ENCODE measurements around the gene DUOXA1.

DNA sequence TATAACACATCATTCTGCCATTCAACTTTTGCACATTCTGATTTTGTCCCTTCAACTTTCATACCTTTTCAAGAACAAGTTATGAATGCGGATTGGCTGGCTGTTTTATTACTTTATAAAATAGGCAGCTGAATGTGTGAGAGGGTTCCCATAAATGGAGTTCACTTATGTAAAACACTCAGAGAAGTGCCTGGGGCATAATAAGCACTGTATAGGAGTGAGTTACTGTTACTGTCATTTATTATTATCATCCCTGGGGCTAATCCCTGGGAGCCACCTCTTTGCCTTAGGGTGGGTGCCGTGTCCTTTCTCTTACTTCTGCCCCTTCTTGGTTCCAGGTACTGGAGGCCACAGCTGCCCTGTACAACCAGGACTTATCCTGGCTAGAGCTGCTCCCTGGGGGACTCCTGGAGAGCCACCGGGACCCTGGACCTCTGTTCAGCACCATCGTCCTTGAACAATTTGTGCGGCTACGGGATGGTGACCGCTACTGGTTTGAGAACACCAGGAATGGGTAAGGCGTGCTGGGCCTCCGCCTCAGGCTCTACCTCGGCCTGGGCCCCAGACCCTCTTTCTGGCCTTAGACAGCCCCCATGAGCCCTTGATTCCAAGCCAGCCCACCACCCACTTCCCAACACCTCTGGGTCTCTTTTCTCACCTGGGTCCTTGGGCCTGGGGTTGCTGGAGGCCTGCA is 11.0 kb upstream of the DUOXA1 start:
- TF ChIP-seq, protein P1, sequence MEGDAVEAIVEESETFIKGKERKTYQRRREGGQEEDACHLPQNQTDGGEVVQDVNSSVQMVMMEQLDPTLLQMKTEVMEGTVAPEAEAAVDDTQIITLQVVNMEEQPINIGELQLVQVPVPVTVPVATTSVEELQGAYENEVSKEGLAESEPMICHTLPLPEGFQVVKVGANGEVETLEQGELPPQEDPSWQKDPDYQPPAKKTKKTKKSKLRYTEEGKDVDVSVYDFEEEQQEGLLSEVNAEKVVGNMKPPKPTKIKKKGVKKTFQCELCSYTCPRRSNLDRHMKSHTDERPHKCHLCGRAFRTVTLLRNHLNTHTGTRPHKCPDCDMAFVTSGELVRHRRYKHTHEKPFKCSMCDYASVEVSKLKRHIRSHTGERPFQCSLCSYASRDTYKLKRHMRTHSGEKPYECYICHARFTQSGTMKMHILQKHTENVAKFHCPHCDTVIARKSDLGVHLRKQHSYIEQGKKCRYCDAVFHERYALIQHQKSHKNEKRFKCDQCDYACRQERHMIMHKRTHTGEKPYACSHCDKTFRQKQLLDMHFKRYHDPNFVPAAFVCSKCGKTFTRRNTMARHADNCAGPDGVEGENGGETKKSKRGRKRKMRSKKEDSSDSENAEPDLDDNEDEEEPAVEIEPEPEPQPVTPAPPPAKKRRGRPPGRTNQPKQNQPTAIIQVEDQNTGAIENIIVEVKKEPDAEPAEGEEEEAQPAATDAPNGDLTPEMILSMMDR (conservative IDR thresholded peaks at IDR 0.05 in 1 of 2, IDR thresholded peaks at IDR 0.05 in 1 of 2; ENCODE audit: low read depth in 1 of 2, low read length in 2 of 2), result no peak
- no peak for TF ChIP-seq EZH2 (IDR thresholded peaks at IDR 0.05; ENCODE audit: low read length, missing control alignments)
